Activated CD8-positive, alpha-beta memory T cell treated with anti-CD3 and anti-CD28 coated beads, Interleukin-2, amount 10 ng/mL, durations not matched to agents 7 days and 5 days (primary cell): ENCODE results near the gene TAAR9. TPM values are rescaled to one million over a fixed set of nuclear protein-coding genes. Genes with fewer than 3 reads are reported as not detected.
A peak's percentile ranks its signal among the peaks of the same experiment; 100 is the strongest.

Source experiments
- ATAC-seq: fragments of 150-1000 bp; cut with Tn5 transposase; one replicate; pipeline ENCODE4 v1.10.0; 2021; ENCODE audit warnings: moderate library complexity
- CTCF ChIA-PET: fragments of 350-600 bp; sonication (Branson Sonifier 250); formaldehyde crosslinking; loops from one replicate; lab custom pipeline; 2021; ENCODE audit warnings: antibody characterized with exemption; lab: Charles Lee
- DNase-seq: peaks from one replicate; pipeline ENCODE4 v3.0.0-alpha.2; 2020
- H3K27ac Mint-ChIP-seq: one replicate; pipeline ENCODE4 v1.8.0; 2021; ENCODE audit warnings: mild to moderate bottlenecking, mixed read lengths
- H3K27me3 Mint-ChIP-seq: one replicate; pipeline ENCODE4 v1.8.0; 2021; ENCODE audit warnings: mixed read lengths
- H3K36me3 Mint-ChIP-seq: one replicate; pipeline ENCODE4 v1.8.0; 2021; ENCODE audit warnings: mild to moderate bottlenecking, mixed read lengths
- H3K4me1 Mint-ChIP-seq: one replicate; pipeline ENCODE4 v1.8.0; 2021; ENCODE audit warnings: mixed read lengths
- H3K4me3 Mint-ChIP-seq: one replicate; pipeline ENCODE4 v1.8.0; 2021; ENCODE audit warnings: mild to moderate bottlenecking, moderate library complexity, mixed read lengths
- H3K9me3 Mint-ChIP-seq: one replicate; pipeline ENCODE4 v1.8.0; 2022; ENCODE audit warnings: low read depth, mixed read lengths
- total RNA-seq, 2 experiments: library from RNA; stranded (reverse); gene quantifications; one replicate each; pipeline ENCODE4 v1.2.3, GENCODE V29; 2021

The TAAR9 gene, protein sequence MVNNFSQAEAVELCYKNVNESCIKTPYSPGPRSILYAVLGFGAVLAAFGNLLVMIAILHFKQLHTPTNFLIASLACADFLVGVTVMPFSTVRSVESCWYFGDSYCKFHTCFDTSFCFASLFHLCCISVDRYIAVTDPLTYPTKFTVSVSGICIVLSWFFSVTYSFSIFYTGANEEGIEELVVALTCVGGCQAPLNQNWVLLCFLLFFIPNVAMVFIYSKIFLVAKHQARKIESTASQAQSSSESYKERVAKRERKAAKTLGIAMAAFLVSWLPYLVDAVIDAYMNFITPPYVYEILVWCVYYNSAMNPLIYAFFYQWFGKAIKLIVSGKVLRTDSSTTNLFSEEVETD
- total RNA-seq, result not detected

DNA sequence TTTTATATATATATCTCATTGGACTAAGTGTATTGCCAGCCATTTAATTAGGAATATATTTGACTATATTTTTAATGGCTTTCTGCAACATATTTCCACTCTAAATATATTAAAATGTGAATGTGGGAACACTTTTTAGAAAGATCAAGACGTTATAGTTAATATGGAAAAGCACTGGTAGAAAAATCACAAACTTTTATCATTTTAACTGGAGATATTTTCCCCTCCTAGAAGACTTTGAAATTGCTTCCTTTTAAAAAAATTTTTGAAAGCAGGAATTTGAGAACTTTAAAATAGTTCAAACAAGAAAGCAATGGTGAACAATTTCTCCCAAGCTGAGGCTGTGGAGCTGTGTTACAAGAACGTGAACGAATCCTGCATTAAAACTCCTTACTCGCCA lies at the start of gene TAAR9:
TSS of gene TAAR9 (plus strand) at position 301 of the 400 bp plus-strand sequence. CDS start at position 314, 13 bp downstream.
- Mint-ChIP-seq H3K9me3 (no peaks in the 10 kb centered on the region), H3K27me3 (peaks cover 42% of the 10 kb centered on the region), H3K36me3 (no peaks in the 10 kb centered on the region), H3K4me3 (no peak within 1 kb of the TSS), H3K27ac (no peak within 1 kb of the TSS), H3K4me1 (no peaks in the 10 kb centered on the region)
- DNase-seq (no peak), ATAC-seq (no peak)
- CTCF ChIA-PET, result interaction anchor here (1.2 kb wide), 1 partner anchor 8 kb away, joined by 3 read pairs; no protein-coding TSS in a partner anchor

DNA sequence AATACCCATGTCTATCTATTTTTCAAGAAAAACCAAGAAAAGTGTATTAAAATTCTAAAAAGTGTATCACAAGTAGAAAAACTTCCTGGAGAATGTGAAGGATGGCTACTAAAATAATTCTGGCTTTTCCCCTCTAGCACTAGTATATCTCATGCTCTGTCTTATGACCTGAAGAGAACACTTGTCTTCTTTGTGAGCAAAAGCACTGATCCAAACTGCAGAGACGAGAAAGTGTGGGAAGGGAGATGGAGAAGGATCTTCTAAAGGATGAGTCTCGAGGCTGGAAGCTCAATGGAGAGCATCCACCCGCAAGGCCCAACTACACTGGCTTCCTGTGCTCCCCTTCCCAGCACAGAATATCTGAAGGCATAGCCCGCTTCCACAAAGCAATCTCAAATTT lies 48.7 kb upstream of the TAAR9 start:
- Mint-ChIP-seq H3K4me1 (peaks cover 12% of the 10 kb centered on the region), H3K9me3 (no peaks in the 10 kb centered on the region), H3K27me3 (no peaks in the 10 kb centered on the region), H3K27ac (no peak overlapping the region), H3K36me3 (peaks cover 13% of the 10 kb centered on the region), H3K4me3 (no peak overlapping the region)
- DNase-seq, result no peak
- CTCF ChIA-PET, result interaction anchor here (0.6 to 2.5 kb wide), 2 partner anchors 210 to 387 kb away, joined by 3 to 19 read pairs; no protein-coding TSS in a partner anchor
- no peak for ATAC-seq

DNA sequence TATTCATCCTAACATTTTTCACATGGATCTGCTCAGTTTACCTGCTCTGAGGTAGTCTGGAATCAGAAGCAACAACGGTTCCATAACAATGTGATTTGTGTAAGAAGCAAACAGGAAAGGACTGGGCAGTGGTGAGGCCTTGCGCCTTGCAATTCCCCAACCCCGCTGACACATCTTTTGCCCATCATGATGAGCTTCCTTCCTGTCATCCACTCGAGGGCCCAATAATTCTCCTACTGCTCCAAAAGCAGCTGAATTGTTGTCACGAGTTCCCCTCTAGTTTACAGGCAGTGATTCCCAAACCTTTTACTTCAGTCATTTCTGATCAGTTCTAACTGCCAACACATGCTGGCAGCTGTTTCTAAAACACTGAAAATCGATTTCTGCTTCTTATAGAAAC lies 48.1 kb upstream of the TAAR9 start:
- H3K9me3 Mint-ChIP-seq, result no peaks in the 10 kb centered on the region
- CTCF ChIA-PET, result interaction anchor here (0.6 to 2.5 kb wide), 2 partner anchors 210 to 388 kb away, joined by 3 to 19 read pairs; no protein-coding TSS in a partner anchor
- H3K36me3 Mint-ChIP-seq, result peaks cover 18% of the 10 kb centered on the region
- H3K4me1 Mint-ChIP-seq, result peaks cover 18% of the 10 kb centered on the region
- ATAC-seq, result no peak
- H3K4me3 Mint-ChIP-seq, result no peak overlapping the region
- DNase-seq, result no peak
- H3K27me3 Mint-ChIP-seq, result no peaks in the 10 kb centered on the region
- peak overlapping the region; percentile 25 for H3K27ac Mint-ChIP-seq

DNA sequence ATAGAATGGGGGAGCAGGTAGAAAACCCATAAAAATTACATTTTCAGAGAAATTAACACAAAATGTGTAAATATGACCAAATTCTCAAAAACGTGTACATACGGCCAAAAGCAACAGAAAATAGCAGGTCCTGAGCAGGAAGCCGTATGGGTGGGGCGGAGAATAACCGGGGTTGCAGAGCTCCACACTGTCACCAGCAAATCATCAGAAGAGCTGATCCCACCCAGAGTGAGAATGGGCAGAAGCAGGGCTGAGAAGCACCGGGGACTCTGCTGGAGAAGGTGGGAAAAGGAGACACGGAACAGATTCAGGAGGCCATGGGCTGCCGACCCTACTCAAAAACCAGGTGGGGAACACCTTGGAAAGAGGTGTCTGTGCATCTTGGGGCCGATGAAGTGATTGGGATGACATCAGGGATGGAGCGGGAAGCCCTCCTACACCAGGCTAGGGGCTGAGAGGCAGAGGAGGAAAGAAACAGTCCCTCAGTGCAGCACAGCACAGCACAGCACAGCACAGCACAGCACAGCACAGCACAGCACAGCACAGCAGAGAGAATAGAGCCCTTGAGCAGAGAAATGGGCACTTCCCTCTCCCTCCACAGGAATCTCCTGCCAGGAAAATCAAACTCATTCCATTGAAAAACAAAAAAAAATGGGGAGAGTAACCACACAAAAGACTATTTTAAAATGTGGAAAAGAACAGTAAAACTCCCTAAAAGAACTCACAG lies 47.4 kb upstream of the TAAR9 start:
- Mint-ChIP-seq H3K4me3 (no peak overlapping the region), H3K4me1 (peaks cover 25% of the 10 kb centered on the region), H3K36me3 (peaks cover 18% of the 10 kb centered on the region), H3K27ac (no peak overlapping the region), H3K9me3 (no peaks in the 10 kb centered on the region), H3K27me3 (no peaks in the 10 kb centered on the region)
- DNase-seq (no peak), ATAC-seq (no peak)
- CTCF ChIA-PET, result interaction anchor here (2.5 kb wide), 1 partner anchor 211 kb away, joined by 19 read pairs; no protein-coding TSS in a partner anchor

DNA sequence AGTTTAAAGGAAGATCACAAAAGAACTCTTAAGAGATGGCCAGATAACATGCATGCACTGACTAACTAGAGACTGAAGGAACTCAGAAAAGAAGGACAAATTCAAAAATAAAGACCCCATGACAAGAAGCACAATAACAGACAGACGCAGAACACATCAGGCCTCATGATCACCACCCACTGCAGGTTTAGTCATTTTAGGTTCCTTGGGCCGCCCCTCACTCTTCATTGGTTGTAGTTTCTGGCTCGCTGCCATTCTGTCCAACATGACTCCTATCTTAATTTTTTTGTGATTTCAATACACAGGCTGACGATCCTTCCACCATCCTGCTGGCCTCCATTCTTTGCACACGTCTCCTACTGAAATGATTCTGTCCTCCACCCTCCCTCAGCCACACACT lies 46.8 kb upstream of the TAAR9 start:
- CTCF ChIA-PET, result no interaction called here
- Mint-ChIP-seq H3K9me3 (no peaks in the 10 kb centered on the region), H3K27ac (no peak overlapping the region), H3K4me3 (no peak overlapping the region), H3K4me1 (peaks cover 30% of the 10 kb centered on the region), H3K36me3 (peaks cover 18% of the 10 kb centered on the region), H3K27me3 (no peaks in the 10 kb centered on the region)
- ATAC-seq, result no peak
- DNase-seq, result no peak

DNA sequence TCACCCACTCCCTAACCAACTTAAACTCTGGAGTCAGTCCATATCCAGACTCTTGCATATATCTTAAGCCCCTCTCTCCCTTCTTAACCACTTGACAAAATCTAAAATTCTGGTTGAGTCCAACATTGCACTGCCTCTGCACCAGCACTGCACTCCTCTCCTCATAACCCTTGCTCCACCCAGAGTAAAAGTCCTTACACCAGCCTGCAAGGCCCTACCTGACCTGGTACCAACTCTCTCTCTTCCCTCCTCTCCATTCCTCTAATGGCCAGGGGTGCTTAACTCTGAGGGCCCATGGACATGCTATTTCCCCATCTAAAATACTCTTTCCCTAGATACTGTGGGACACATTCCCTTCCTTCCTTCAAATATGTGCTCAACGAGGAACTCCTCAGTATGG lies 46.2 kb upstream of the TAAR9 start:
- no peak for ATAC-seq
- peaks cover 18% of the 10 kb centered on the region for H3K36me3 Mint-ChIP-seq
- DNase-seq, result no peak
- H3K9me3 Mint-ChIP-seq, result no peaks in the 10 kb centered on the region
- peaks cover 33% of the 10 kb centered on the region for H3K4me1 Mint-ChIP-seq
- no peak overlapping the region for H3K27ac Mint-ChIP-seq
- no peak overlapping the region for H3K4me3 Mint-ChIP-seq
- CTCF ChIA-PET, result interaction anchor here (1.2 kb wide), 1 partner anchor 8 kb away, joined by 4 read pairs; no protein-coding TSS in a partner anchor
- no peaks in the 10 kb centered on the region for H3K27me3 Mint-ChIP-seq

DNA sequence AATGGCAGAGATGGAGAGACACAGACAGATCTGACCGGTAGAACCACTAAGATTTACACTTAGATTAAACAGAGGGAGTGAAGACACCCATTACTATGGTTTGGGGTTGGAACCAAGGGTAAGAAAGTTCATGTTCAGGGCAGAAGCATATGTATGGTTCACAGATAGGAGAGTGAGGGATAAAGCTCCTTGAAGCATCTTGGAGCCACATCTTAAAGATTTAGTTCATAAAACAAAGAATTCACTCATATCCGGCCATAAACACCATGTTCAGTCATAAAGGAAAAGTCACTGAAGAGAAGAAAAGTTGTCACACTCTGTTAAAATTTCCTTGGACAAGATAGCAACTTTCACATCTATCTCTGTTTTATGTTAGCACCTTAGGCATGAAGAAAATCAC lies 43.1 kb upstream of the TAAR9 start:
- H3K9me3 Mint-ChIP-seq, result no peaks in the 10 kb centered on the region
- H3K4me3 Mint-ChIP-seq, result no peak overlapping the region
- DNase-seq (no peak), ATAC-seq (peak; percentile 68)
- peaks cover 32% of the 10 kb centered on the region for H3K36me3 Mint-ChIP-seq
- no peaks in the 10 kb centered on the region for H3K27me3 Mint-ChIP-seq
- CTCF ChIA-PET, result interaction anchor here (2.8 to 4.4 kb wide), 3 partner anchors 10 to 215 kb away, joined by 13 to 34 read pairs (median 15); partner anchors contain the start of gene STX7
- H3K27ac Mint-ChIP-seq, result peak overlapping the region; percentile 16
- H3K4me1 Mint-ChIP-seq, result peaks cover 28% of the 10 kb centered on the region

DNA sequence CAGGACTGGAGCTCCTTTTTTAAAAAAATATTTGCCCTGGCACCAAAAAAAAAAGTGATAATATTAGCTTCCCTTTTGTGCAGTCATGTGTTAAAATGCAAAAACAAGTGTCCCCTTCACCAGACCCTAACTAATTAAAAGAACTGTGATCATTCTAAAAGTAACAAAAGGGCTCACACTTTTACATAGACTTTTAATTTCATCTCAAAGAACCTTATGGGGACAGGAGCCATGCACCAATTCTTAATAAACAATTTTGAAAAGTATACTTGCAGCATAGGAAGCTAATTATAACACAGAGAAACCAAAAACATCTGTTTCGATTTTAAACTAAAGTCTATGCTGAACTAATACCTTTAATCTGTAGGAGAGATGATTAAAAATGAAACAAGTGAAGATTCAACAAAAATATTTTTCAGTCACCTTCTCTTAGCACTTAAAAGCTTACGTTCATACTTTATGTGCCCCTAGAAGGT lies 42.4 kb upstream of the TAAR9 start:
- peaks cover 30% of the 10 kb centered on the region for H3K4me1 Mint-ChIP-seq
- H3K4me3 Mint-ChIP-seq, result no peak overlapping the region
- CTCF ChIA-PET, result interaction anchor here (0.7 to 4.4 kb wide), 4 partner anchors 10 to 216 kb away, joined by 3 to 34 read pairs (median 14); partner anchors contain the start of gene STX7
- no peak for DNase-seq
- H3K27me3 Mint-ChIP-seq, result no peaks in the 10 kb centered on the region
- peaks cover 37% of the 10 kb centered on the region for H3K36me3 Mint-ChIP-seq
- peak overlapping the region; percentile 61 for H3K27ac Mint-ChIP-seq
- H3K9me3 Mint-ChIP-seq, result no peaks in the 10 kb centered on the region
- ATAC-seq, result peak; percentile 48

DNA sequence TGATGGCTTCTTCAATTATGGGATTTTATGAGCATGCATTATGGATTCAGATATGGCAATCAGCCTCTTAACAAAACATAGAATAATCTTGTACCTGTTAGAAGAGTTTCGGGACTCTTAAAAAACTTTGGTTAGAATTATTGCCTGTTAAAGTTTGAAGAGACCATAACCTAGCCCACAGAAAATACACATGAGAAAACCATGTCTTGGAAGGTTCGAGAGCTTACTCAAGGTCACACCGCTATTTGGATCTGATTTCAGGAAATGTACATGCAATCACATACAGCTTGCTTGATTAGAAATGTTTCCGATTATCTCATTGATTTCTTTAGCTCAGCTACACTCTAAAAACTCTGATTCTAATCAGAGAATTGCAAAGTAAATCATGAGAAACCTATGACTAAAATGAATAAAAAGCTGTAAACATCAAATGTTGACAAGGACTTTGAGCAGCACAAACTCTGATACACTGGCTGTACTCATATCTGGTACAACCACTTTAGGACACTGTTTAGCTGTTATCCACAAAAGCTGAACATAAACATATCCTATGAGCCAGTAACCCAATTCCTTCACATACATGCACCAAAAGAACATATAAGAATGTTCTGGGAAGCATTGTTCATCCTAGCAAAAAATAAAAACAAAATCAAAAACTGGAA lies 41.4 kb upstream of the TAAR9 start:
- Mint-ChIP-seq H3K36me3 (peaks cover 43% of the 10 kb centered on the region), H3K9me3 (no peaks in the 10 kb centered on the region), H3K27me3 (no peaks in the 10 kb centered on the region), H3K4me1 (peaks cover 30% of the 10 kb centered on the region), H3K27ac (no peak overlapping the region), H3K4me3 (no peak overlapping the region)
- DNase-seq (no peak), ATAC-seq (no peak)
- CTCF ChIA-PET, result interaction anchor here (0.7 to 4.4 kb wide), 5 partner anchors 11 to 572 kb away, joined by 3 to 34 read pairs (median 13); partner anchors contain the start of gene STX7

DNA sequence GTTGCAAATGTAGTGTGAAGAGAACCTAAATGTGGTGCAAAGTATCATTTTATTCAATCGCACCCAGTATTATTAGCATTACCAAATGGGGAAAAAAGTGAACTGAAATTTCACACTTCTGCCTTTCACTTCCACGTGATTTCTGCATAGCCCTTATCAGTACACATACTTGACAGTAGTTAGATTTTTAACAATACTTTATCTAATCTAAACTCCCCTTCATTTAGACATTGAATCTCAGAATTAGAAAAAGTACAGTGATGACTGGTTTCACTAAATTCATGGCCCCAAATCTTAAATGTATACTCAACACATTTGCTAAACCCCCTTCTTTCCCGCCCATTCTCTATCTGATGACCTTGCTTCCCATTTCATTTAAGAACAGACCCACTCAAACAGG lies 39.4 kb upstream of the TAAR9 start:
- H3K27ac Mint-ChIP-seq, result no peak overlapping the region
- peaks cover 30% of the 10 kb centered on the region for H3K4me1 Mint-ChIP-seq
- H3K9me3 Mint-ChIP-seq, result no peaks in the 10 kb centered on the region
- H3K36me3 Mint-ChIP-seq, result peaks cover 46% of the 10 kb centered on the region
- no peak for DNase-seq
- CTCF ChIA-PET, result no interaction called here
- no peaks in the 10 kb centered on the region for H3K27me3 Mint-ChIP-seq
- H3K4me3 Mint-ChIP-seq, result no peak overlapping the region
- ATAC-seq, result no peak

DNA sequence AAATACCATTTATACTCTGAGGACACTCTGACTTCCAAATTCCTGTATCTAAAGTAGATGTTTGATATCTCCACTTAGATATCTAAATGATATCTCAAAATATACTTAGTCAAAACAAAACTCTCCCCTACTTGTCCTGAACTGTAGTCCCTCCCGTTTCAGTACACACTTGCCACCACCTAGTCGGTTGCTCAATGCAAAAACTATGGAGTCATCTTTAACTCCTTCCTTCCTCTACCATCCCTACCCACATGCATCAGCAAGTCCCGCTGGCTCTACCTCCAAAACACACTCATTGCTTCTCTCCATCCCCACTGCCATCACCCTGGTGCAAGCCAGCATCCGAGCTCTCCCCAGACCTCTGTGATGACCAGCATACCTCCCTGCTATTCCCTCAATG lies 38.3 kb upstream of the TAAR9 start:
- ATAC-seq (no peak), DNase-seq (no peak)
- H3K4me3 Mint-ChIP-seq, result no peak overlapping the region
- H3K27me3 Mint-ChIP-seq, result no peaks in the 10 kb centered on the region
- H3K36me3 Mint-ChIP-seq, result peaks cover 39% of the 10 kb centered on the region
- CTCF ChIA-PET, result no interaction called here
- H3K4me1 Mint-ChIP-seq, result peaks cover 25% of the 10 kb centered on the region
- no peak overlapping the region for H3K27ac Mint-ChIP-seq
- H3K9me3 Mint-ChIP-seq, result no peaks in the 10 kb centered on the region

DNA sequence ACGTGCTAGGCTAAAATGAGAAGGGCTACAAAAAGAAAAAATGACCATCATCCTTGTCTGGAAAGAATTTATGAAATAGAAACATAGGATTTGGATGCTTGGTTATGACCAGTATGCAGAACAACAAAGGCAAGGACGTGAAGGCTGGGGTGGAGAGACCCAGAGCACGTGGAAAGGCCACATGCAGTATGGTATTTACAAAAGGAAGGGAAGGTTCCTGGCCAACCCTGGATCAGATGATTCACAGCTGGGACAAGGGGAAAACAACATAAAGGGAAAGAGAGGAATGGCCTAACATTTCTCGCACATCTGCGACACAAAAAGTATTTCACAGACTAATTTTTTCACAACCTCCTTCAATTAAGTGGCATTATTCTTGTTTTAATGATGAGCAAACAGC lies 33.3 kb upstream of the TAAR9 start:
- Mint-ChIP-seq H3K27me3 (no peaks in the 10 kb centered on the region), H3K36me3 (peaks cover 33% of the 10 kb centered on the region), H3K9me3 (no peaks in the 10 kb centered on the region), H3K27ac (no peak overlapping the region), H3K4me1 (peaks cover 4% of the 10 kb centered on the region), H3K4me3 (no peak overlapping the region)
- ATAC-seq (no peak), DNase-seq (no peak)
- CTCF ChIA-PET, result no interaction called here

DNA sequence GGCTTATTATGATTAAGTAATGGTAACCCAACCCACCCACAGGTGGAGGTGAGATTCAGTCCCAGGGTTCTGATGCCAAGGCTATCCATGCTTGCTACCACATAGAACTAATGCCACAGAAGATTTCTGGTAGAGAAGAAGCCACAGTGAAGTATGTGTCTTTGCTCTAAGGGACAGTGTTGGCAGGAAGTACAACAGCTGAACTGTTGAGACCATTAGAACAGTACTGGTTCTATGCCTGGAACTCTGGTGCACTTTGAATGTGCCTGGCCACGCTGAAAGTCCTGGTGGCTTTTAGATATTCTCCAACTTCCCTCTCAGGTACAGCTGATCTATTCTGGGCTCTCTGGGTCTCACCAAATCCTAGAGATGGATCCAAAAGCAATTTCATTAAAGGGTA lies 32.9 kb upstream of the TAAR9 start:
- Mint-ChIP-seq H3K36me3 (peaks cover 30% of the 10 kb centered on the region), H3K9me3 (no peaks in the 10 kb centered on the region), H3K27ac (no peak overlapping the region), H3K27me3 (no peaks in the 10 kb centered on the region), H3K4me1 (peaks cover 1% of the 10 kb centered on the region), H3K4me3 (no peak overlapping the region)
- ATAC-seq (no peak), DNase-seq (no peak)
- CTCF ChIA-PET, result no interaction called here
